ENCODE measurements around the gene ACOXL.
A peak's percentile ranks its signal among the peaks of the same experiment; 100 is the strongest.

The ACOXL gene

GRCh38 chr2:111117598-111118480 lies 385.5 kb downstream of the ACOXL start:
- DNase-seq (ENCODE audit: low read depth) = no peak

- no peak for DNase-seq (ENCODE audit: low read depth)
Observed at GRCh38 chr2:111118481-111118980, 386.2 kb downstream of the ACOXL start.

- peak; percentile 26 for DNase-seq (ENCODE audit: low read depth)
Observed at GRCh38 chr2:111118981-111119821, 386.8 kb downstream of the ACOXL start.

GRCh38 chr2:111119822-111120252 lies 387.5 kb downstream of the ACOXL start:
- DNase-seq (ENCODE audit: low read depth) = no peak

- DNase-seq (ENCODE audit: low read depth) = peak; percentile 83
Observed at GRCh38 chr2:111120253-111121027, 388.1 kb downstream of the ACOXL start, which contains the start of gene BCL2L11. BCL2L11 (plus strand) TSS chr2:111120914; CDS start chr2:111123746, 2,832 bp downstream.

GRCh38 chr2:111121028-111121827 lies 388.9 kb downstream of the ACOXL start:
- DNase-seq (ENCODE audit: low read depth) = peak; percentile 24

GRCh38 chr2:111121828-111122630 lies 389.7 kb downstream of the ACOXL start:
- DNase-seq (ENCODE audit: low read depth) = peak; percentile 66

GRCh38 chr2:111122631-111123421 lies 390.5 kb downstream of the ACOXL start:
- no peak for DNase-seq (ENCODE audit: low read depth)

GRCh38 chr2:111123751-111124150 lies 391.4 kb downstream of the ACOXL start:
- no peak for DNase-seq (ENCODE audit: low read depth)

GRCh38 chr2:111126581-111126980 lies 394.2 kb downstream of the ACOXL start:
- no peak for DNase-seq (ENCODE audit: low read depth)

- DNase-seq (ENCODE audit: low read depth) = no peak
Observed at GRCh38 chr2:111127351-111127750, 395.0 kb downstream of the ACOXL start.

- DNase-seq (ENCODE audit: low read depth) = no peak
Observed at GRCh38 chr2:111128096-111128495, 395.7 kb downstream of the ACOXL start.

GRCh38 chr2:111133603-111134002 lies 401.2 kb downstream of the ACOXL start:
- no peak for DNase-seq (ENCODE audit: low read depth)

- DNase-seq (ENCODE audit: low read depth) = no peak
Observed at GRCh38 chr2:111134055-111134454, 401.7 kb downstream of the ACOXL start.

GRCh38 chr2:111135237-111135909 lies 403.0 kb downstream of the ACOXL start:
- no peak for DNase-seq (ENCODE audit: low read depth)

GRCh38 chr2:111135910-111136297 lies 403.5 kb downstream of the ACOXL start:
- no peak for DNase-seq (ENCODE audit: low read depth)

GRCh38 chr2:111138839-111139238 lies 406.5 kb downstream of the ACOXL start:
- DNase-seq (ENCODE audit: low read depth) = no peak

- DNase-seq (ENCODE audit: low read depth) = no peak
Observed at GRCh38 chr2:111139637-111140317, 407.4 kb downstream of the ACOXL start.

Measured in activated gamma-delta T cell treated with anti-CD3 and anti-CD28 coated beads, Interleukin-2, amount 50 U/mL, for 16 hours (primary cell).